GM12872 (cell line): ENCODE data around the gene SLC39A8.

Source experiments
- CTCF ChIP-seq: IDR thresholded peaks from 3 replicates; pipeline ENCODE4 v1.5.1; 2011; ENCODE audit warnings: low read depth, mild to moderate bottlenecking, low read length, moderate library complexity; ENCODE audit not compliant: insufficient read depth

Gene SLC39A8

DNA sequence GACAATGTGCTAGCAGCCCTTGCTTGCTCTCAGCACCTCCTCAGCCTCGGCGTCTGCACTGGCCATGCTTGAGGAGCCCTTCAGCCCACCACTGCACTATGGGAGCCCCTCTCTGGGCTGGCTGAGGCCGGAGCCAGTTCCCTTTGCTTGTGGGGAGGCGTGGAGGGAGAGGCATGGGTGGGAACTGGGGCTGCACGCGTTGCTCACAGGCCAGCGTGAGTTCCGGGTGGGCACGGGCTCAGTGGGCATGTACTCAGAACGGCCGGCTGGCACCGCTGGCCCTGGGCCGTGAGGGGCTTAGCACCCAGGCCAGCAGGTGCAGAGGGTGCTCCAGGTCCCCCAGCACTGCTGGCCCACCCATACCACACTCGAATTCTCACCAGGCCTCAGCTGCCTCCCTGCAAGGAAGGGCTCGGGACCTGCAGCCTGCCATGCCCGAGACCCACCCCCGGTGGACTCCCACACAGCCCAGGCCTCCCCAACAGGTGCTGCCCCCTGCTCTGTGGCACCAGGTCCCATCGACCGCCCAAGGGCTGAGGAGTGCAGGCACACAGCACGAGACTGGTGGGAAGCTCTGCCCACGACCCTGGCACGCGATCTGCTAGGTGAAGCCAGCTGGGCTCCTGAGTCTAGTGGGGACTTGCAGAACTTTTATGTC, 100.3 kb downstream of the SLC39A8 start:
- TF ChIP-seq CTCF, result no peak

GRCh38 chr4:102234243-102234838, 110.9 kb downstream of the SLC39A8 start:
- no peak for TF ChIP-seq CTCF

DNA sequence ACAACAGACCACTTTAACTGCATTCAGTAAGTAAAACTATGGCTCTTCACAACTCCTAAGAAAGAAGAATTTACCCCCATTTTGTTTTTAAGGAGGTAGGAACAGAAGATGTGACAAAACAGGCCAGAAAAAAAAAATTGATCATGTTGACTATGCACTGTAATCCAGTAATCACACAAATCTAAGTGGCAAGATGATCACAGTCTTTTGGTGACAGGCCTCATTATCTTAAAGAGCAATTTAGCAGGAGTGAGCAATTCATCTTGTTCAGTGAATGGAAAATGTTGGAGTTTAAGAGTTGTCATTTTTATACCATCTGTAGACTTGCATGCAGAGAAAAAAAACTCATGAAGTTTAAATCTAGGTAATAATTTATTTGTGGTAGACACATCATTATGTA, 115.1 kb downstream of the SLC39A8 start:
- TF ChIP-seq CTCF, result no peak

- no peak for TF ChIP-seq CTCF
Observed at GRCh38 chr4:102227388-102227787, 117.9 kb downstream of the SLC39A8 start.

- no peak for TF ChIP-seq CTCF
Observed at GRCh38 chr4:102223461-102223860, 121.8 kb downstream of the SLC39A8 start.

GRCh38 chr4:102222838-102223409, 122.4 kb downstream of the SLC39A8 start:
- no peak for TF ChIP-seq CTCF

DNA sequence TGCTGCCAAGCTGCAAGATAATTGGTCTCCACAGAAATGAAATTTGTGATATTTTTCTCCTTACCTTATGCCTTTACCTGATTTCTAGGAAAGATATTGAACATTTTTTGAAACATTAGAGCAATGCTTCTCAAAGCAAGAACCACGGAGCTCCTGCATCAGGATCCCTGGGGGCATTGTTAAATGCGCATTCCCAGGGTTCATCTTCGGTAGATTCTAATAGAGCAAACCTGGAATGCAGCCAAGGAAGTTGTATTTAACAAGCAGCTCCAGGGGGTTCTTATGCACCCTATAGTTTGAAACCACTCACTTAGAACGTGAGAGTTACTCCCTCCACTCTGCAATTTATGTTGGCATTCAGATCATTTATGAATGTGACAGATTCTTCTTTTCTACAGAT, 126.2 kb downstream of the SLC39A8 start:
- no peak for TF ChIP-seq CTCF
